Stimulated activated CD8-positive, alpha-beta memory T cell treated with anti-CD3 and anti-CD28 coated beads, Interleukin-12 subunit alpha, Interleukin-12 subunit beta, amount 100 ng/mL, for 24 hours (primary cell): ENCODE results near the gene ABCA4.

Experiments used
- DNase-seq: peaks from one replicate; pipeline ENCODE4 v3.0.0-alpha.2; 2020; ENCODE audit errors: extremely low read depth

ABCA4 gene

DNA sequence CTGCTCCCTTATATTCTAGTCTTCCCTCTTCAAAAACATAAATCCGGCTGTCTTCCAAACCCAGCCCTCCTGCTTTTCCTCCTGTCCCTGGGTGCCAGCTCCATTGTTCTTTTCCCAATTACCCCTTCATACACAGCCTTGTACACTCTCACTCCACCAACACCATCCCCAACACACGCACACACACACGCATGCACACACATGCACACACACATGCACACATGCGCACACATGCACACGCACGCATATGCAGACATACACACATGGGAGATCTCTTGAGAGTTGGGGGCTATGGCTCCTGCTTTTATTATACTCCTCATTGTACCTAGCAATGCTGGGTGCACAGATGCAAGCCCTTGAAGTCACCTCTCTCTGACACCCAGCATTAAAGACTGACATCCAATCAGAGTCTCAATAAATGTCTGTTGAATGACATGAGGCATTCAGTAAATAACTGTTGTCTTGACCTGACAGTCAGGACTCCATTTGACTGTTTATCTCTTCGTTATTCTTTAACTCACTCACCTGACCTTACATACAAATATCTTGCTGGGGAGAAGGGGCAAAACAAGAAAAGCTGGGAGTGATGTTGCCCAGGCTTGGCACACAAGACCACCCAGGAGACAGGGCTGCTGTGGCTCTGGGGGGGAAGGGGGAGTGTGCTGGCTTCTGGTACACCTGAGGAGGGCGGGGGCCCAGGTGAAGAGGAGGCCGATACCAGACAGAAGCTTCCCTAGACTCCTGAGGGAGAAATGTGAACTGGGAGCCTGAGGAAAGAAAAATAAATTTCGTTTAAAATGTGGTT is 16.0 kb downstream of the ABCA4 start:
- no peak for DNase-seq

DNA sequence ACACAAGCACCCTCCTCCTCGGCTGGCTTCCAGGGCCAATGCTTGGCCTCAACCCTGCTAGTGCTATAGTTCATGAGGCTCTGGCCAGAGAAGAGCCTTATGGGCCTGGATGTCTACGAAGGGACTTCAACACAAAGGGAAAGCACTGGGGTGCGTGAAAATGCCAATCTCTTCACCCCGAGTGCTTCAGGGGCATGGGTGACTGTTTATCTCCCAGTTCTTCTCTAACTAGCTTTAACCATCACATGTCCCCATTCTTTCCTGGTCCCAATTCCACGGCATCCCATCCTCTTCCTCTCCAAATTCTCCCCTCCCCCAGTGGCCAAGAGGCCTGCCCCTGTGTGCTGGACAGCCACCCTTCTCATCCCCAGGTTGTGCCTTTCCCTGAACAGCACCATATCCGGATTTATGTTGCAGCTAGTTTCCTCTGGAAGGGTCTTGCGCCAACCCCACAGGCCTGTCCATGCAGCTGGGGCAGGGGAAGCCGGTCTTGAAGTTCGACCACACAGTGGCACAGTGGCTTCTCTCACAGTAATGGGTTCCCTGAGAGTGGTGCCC is 16.7 kb downstream of the ABCA4 start:
- DNase-seq = no peak

DNA sequence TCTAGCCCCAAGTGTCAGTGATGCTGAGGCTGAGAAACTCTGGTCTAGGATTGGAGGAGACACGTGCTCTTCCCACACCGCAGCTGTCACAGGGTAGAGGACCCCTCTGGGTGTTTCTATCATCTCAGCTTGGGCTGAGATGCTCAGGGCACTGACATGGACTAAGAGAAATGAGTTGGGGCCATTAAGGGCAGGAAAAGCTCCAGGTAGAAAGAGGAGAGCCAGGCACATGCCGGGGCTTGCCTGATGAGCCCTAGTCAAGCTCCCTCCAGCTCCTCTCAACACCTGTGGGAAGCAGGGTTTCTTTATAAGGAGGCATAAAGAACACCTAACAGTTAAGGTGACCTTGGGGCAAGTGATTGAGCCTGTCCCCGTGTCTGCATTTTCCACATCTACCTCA is 17.3 kb downstream of the ABCA4 start:
- no peak for DNase-seq

DNA sequence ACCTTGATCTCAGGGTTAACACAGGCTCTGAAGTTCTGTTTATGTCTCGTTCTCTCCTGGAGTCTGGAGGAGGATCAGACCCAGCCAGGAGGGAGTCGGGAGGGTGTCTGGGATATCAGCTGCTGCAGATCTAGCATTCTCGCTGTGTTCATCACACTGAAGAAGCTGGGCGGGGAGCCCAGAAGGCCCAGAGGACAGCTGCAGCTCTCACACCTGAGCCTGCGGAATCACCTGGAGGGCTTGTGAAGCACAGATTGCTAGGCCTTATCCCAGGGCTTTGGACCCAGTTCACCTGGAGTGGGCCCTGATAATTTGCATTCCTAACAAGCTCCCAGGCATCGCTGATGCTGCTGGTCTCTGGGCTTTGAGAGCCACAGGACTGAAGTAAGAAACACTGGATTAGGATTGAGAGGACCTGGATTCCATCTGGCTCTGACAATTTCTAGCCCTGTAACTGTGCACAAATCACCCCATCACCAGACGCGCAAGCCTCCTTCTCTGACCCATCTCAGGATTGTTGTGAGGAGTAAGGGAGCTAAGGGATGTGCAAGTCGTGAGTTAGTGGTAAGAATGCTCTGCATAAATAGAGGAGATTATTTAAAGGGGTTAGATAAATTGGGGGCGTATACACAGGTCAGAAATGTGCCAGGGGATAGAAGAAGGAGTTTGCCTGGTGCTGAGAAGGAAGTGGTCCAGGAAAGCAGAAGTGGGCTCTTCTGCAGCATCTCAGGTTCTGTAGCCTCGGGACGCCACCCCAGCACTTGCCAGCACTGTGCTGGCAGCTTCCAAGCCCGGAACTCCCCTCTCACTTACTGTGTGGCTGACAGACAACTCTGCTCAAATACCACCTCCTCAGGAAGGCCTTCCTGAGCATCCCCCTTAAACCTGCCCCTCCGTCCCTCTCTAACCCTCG is 19.1 kb downstream of the ABCA4 start:
- no peak for DNase-seq

DNA sequence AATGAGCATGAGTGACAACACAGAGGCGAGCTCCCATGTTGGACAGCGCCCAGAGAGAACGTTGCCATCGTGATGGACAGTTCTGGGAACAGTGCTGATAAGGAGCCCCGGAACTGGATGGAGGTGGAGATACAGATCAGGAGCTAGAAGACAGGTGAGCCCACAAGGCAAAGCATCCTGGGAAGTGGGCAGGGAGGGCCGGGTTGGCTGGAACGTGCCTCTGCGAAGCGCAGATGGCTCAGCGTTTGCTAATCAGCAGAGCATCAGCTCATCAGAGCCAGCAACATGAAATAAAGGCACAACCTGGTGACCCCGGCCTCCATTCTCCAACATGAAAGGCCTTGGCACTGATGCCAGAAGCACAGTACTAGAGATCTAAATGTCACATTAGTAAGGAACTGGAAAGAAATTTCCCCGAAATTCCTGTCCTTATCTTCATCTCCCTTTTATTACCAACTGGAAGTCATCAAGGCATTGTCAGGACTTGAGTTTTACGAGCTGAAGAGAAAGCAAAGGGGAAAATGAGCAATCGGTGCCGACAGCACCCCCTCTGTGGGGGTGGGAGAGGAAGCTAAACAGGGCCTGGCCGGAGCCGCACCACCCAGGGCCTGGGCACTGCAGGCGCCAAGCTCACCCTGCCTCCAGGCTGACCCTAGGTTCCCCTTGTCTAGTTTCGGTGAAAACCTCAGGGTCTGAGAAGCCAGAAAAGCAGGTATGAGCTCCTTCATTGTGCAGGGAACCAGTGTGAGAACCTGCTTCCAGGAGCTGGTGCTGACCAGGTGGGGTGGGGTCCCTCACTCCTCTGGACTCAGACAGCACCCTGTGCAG is 19.9 kb downstream of the ABCA4 start:
- DNase-seq = no peak

DNA sequence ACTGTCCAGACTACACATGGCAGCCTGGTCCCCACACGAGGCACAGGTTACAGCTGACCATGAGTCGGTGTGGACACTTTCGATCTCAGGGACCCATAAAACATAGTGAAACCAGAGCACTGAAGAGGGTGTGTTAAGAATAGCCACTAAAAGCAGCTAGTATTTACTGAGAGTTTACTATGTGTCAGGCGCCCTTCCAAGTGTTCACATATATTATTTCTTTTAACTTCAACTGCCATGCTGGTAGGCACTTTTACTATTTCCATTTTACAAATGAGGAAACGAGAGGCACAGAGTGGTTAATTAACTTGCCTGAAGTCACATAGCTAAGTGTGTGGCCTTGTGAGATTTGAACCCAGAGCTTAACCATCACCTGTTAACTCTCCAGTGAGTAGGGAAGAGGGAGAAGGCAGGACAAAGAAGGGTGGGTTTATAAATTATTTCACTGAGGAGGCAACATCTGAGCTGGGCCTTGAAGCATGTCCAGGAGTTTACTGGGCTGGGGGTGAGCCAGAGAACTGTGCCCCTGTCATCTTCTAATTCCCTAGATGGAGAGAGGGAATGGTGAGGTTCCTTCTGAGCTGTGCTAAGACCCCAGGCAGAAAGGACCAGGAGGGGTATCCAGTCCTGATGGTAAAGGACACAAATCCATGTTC is 20.7 kb downstream of the ABCA4 start:
- DNase-seq = no peak

DNA sequence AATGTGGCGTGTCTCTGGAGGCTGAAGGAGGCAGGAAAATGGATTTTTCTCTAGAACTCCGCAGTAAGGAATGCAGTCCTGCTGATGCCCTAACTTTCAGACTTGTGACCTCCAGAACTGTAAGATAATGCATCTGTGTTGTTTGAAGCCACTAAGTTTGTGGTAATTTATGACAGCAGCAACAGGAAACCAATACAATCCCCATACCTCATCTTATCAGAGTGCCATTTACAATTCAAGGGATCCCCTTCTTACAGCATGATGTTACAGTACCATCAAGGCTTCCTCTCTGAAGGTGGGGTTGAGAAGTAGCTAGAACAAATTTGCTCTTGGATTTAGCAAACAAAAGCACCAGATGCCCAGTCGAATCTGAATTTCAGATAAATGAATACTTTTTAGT is 21.6 kb downstream of the ABCA4 start:
- no peak for DNase-seq

DNA sequence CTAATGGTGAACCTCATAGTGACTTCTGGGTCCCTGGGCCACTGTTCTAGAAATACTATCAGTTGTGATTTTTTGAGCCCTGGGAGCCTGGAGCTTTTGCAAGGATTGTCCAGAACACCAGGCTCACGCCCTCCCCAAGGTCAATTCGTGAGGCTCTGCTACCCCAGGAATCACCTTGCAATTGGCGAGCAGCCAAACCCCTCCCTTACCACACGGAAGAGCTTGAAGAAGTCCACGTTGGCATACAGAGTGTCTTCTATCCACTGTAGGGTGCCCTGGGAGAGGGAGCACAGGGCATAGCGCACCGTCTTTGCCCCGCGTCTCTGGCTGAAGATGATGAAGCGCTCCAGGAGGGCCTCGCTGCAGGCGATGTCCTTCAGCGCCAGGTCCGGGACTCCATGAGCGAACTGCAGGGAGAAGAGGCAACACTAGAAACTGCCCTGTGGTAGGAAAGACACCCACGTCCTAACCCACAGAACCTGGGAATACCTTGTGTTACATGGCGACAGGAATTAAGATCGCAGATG is 22.3 kb downstream of the ABCA4 start:
- no peak for DNase-seq

DNA sequence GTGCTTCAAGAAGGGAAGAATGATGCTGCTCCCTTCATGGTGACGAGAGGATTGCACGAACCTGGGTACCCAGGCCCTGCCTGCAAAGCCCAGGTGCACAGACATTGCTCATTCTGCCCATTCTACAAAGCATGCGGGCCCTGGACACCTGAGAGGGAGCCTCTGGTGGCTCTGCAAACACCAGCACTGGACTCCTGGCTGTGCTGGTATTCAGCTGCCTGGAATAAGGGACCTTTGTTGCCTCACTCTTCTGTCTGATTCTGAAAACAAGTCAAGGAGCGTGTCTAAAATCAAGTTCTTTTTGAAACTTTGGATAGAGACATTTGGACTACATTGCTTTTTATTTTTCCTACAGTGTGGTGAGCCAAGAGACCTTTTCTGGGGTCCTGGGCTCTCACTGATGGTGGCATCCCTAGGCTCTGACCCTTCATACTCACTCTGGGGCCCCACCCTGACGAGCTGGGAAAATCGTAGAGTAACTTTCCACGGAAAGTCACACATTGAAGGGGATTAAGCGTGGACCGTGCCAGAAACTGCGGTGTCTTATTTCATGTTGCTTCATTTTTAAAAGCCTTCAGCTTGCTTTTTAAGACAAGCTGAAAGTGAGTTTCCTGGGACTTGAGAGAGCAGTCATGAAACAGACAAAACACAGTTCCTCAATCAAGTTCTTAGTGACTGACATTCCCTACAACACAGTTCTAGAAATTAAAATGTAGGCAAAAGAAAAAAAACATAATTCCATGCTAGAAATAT is 24.0 kb downstream of the ABCA4 start:
- no peak for DNase-seq

DNA sequence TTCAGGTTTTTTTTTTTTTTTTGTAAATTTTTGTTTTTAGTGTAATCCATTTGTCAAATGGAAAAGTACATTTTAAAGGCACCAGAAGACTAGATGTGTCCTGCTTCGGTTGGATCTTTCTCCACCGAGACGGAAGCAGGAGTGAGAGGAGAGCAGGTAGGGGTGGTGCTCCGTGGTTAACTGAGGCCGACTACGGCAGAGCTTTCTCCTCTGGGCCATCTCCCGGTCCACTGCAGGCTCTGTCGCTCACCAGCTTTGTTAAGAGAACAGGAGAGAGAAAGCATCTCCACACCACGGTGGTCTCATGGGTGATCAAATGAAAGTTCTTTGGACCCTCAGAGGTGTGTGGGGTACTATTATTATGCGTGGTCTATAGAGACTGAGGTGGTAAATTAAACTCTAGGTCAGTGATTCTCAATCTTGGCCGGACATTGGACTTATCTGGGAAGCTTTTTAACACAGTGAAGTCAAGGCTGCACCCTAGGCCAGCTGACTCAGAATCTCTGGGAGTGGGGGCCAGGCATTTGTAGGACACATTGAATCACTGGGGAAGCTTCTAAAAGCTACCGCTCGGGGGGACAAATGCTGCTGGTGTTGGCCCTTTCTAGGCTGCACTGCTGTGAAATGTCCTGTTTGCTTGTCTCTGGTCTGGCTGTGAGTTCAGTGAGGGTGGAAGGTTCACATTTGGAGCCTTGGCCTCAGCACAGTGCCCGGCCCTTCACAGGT is 25.0 kb downstream of the ABCA4 start:
- no peak for DNase-seq

DNA sequence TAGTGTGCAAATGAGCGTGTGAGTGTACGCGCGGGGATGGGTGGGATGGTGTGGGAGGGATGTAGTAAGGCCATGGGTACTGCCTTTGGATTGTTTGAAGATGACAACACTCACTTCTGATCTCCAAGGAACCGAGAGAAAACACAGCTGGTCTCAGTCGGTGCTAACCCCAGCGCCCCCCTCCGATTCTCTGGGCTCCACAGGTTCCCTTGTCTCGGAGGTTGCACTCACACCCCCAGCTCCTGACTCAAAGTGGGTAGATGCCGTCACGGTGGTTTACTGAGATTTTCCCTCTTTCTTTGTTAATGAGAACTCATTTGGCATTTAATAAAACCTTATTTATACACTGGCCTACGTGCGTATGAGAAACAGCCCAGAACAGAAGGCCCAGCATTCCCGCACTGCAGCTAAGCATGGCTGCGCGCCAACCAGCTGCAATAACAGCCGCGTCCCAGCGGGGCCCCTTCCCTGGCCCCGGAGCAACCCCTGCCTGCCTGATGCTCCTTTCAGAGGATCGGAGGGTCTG is 25.8 kb downstream of the ABCA4 start:
- no peak for DNase-seq

DNA sequence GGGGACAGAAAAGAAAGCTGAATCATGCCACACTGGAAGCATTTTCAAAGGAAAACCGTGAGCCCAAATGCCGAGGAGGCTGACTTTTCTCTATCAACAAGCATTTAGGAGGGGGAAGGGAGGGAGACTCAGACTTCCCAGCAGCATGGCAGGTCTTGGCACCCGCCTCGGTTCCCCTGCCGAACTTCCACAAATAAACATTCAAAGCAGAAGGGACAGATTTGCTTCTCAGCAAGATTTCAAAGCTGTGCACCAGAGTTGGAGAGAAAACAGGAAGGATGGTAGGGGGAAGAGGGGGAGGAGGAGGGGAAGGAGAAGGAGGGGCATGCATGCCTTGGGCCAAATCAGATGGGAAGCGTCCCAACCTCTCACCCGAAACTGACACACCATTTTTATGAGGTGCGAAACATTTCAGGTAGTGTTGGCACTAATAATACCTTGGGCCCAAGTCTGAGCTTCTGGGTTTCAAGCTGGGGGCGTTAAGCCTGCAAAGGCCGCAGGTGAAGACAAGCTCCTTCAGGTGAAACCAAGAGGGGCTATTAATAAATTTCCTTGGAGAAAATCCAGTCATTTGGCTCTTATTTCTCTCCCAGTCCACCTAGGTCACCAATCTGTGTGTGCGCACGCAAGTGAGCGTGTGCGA is 26.4 kb downstream of the ABCA4 start:
- no peak for DNase-seq

DNA sequence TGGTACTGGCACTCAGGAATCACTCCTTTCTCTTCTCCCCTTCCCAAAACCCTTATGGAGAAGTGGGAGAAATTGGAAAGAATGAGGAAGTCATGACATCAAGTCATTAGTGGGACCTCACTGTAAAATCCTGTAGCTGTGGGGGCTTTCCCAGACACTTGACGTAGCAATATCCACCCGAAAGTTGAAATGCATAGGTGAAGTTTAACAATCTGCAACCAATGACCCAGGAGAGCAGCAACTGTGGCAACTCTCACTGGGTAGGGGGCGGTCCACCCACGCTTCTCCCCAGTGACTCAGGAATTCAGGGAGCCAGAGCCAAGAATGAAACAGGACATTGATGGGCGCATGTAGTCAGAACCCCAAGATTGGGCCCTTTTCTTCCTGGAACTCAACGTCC is 27.0 kb downstream of the ABCA4 start:
- no peak for DNase-seq

DNA sequence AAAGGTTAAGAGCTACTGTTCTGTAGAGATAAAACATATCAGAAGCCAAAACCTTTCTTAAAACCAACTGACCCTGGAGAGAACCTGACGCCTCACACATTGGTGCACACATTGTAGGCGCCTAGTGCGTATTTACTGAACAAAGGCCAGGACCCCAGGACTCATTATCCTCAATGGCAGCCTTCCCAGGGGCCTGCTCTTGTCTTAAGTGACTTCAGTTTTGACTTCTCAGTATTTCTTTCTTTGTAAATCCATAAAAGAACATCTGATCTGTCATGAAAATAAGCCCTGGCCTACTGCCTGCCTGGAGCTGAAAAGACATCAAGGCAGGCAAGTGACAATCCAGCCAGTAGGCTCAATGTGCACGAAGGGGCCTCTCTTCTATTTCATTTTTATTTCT is 27.6 kb downstream of the ABCA4 start:
- no peak for DNase-seq

DNA sequence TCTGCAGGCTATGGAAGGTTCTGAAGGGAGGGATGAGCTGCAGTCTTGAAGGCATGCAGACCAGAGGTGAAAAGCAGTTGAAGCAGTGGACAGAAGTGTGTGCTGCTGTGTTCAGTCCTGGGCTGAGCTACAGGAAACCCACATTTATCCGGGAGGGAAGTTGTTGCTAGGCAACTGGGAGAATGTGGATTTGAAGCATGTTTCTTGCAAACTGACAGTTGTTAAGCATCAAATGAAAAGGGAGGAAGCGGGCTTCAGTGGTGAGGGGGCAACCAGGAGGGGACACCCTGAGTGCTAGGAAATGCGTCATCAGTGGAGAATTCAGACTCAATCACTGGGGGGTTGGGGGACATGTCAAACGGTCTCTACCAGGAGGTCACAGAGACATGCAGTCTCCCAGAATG is 28.7 kb downstream of the ABCA4 start:
- no peak for DNase-seq

DNA sequence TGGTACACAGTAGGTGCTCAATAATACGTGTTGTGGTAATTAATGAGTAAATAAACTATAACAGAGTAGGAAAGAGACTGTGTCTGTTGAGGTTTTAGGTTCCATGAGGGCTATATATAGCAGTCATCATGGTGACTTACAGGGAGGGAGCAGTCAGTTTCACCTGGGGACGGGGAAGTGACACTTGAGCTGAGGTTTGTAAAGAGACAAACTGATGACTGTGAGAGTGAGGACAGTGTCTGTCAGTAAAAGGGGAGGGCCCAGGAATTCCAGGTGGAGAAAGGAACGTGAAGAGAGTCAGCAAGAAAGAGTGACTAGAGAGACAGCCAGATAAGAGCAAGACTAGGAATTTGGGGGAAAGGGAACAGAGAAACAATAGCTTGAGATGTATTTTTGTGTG is 30.2 kb downstream of the ABCA4 start:
- no peak for DNase-seq

DNA sequence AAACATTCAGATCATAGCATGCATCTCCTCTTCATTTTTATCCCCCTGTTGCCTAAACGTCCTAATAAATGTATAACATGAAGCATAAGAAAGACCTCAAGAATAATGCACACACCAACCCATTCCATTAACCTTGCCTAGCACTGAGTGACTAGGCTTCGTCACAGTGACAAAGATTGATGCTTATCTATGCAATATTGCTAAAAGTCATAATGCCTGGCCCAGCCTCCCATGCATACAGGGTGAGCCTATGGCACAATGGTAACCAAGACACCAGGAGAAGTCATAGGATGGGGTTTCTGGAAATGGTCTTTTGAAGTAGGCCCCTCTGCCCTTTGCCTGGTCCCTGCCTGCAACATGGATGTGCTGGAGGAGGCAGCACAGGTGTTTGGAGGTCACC is 33.8 kb downstream of the ABCA4 start:
- no peak for DNase-seq

DNA sequence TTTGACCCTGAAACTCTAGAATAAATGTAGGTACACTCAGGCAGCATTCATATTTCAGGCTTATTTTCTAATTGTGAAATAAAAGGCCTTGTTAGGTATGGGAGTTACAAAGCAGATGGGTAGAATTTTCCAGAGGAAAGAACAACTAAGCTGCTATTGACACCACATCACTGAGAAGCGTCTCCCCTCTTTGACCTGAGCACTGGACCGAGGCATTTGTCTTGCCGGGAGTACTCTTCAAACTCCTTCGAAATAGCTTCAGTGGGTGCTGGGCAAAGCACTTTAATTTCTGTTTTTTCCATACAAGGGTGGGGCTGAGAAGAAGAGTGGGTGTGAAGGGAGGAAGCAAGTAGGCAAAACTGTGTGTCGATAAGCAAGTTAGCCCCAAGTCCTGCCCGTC is 36.4 kb downstream of the ABCA4 start:
- DNase-seq = no peak

DNA sequence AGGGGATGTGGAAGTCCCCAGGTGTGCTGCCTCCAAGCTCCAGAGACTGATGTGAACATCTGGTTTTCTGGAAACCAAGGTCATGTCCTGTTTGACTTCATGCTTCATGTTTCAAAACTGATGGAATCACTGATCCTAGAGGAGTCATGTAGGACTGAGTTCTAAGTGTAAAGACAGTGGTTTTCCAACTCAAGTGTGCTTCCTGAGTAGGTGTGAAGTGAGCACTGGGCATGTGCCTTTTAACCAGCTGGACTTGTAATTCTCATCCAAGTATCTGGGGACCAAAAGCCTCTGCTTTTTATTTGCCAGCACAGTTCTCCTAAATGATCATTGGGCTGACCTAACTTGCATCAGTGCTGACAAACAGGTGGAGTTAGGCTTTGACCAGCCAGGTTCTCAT is 36.9 kb downstream of the ABCA4 start:
- DNase-seq = no peak
